GM13976 (cell line): Measurements from ENCODE around the gene EOGT.

ENCODE experiments used
- DNase-seq: peaks from one replicate; pipeline ENCODE4 v3.0.0; 2012; ENCODE audit warnings: low spot score
- in situ Hi-C: fragments of 300-500 bp; cut with MboI; formaldehyde crosslinking; loops from one replicate; pipeline ENCODE4 v1.12.0; 2022; ENCODE audit warnings: low sequenced_read_pairs, mixed read lengths, inconsistent platforms; ENCODE audit not compliant: unreplicated experiment
- TF ChIP-seq, protein P1 (sequence below): IDR thresholded peaks from 2 replicates; pipeline ENCODE4 v1.5.1; 2012; ENCODE audit warnings: borderline replicate concordance, mild to moderate bottlenecking; ENCODE audit not compliant: insufficient read depth; ENCODE audit errors: extremely low read depth, missing control alignments, control extremely low read depth

The EOGT gene

DNA sequence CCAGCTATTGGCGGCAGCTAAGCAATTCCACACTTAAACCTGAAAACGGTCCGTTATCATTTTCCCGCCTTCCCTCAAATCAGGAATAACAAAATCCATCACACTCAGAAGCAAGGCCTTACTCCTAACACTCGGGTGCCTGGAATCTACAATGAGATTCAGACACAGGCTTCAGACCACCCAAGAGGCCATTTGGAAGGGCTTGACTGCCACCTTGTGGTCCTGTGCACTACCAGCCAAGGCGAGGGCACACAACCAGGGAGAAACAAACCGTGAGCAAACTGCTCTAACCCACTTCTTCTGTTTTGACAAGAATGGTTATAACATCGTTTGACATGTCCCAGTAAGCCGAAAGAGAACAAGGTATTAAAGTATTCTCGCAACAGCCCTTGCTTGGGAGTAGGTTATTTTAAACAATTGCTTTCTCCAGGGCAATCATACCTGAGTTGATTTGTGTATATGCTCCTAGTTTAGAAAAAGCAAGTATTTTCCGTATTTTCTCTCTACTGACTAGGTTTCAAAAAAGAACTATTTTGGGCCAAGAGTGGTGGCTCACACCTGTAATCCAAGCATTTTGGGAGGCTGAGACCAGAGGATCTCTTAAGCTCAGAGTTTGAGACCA, 41.0 kb downstream of the EOGT start:
- in situ Hi-C loops = no loop called here
- peak; percentile 13 for DNase-seq
- TF ChIP-seq, protein P1, sequence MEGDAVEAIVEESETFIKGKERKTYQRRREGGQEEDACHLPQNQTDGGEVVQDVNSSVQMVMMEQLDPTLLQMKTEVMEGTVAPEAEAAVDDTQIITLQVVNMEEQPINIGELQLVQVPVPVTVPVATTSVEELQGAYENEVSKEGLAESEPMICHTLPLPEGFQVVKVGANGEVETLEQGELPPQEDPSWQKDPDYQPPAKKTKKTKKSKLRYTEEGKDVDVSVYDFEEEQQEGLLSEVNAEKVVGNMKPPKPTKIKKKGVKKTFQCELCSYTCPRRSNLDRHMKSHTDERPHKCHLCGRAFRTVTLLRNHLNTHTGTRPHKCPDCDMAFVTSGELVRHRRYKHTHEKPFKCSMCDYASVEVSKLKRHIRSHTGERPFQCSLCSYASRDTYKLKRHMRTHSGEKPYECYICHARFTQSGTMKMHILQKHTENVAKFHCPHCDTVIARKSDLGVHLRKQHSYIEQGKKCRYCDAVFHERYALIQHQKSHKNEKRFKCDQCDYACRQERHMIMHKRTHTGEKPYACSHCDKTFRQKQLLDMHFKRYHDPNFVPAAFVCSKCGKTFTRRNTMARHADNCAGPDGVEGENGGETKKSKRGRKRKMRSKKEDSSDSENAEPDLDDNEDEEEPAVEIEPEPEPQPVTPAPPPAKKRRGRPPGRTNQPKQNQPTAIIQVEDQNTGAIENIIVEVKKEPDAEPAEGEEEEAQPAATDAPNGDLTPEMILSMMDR = peak; percentile 39

DNA sequence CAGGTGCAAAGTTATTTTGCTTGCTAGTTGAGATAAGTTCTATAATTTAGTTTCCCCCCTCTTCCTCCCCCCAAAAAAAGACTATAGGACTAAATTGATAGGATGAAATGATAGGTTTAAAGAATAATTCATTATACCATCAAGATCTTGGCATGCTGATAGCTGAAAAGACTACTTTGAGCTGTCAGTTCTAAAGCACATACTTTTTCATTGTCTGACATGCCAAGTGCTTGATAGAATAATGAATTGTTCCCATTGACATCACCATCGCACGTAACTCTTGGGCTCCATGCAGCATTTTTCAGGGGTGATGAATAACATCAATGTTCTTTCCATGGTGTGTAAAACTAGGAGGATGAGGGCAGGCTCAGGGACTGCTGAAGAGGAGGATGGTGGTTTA, 48.8 kb downstream of the EOGT start:
- TF ChIP-seq, protein P1 = no peak
- no peak for DNase-seq
- in situ Hi-C loops = no loop called here

DNA sequence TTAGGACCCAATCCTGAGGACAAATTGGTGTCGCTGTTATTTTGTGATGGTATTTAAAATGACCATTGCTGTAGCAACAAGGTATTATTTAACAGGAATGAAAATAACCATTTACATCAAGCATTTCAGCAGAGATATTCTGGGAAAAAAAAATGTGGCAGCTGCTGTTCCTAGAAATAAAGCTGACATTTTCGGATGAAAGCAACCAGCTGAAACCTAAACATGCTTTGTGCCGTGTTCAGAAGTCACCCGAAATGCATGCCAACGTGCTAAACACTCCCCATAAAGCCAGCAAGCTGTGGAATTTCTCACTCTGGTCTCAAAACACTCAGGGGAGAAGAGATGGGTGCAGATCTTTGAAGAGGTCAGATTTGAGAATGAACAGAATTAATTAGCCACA, 49.6 kb downstream of the EOGT start:
- in situ Hi-C loops = no loop called here
- DNase-seq = no peak
- TF ChIP-seq, protein P1 = no peak

DNA sequence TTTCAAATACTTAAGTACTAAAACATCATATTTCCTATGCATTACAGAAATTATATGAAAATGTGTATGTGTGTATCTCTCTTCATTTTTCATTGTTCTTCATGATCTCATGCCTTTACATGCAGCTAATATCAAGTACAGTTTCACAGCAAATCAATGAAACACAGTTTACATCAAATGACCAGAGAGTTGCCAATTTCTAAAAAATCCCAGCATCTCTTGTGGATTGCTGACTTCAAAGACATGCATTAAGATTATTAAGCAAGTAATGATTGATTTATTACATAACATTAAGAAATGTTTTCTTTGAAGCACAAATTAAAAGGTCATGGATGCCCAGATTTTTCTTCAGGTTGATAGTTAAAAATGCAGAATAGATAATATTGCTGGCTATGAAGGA, 50.1 kb downstream of the EOGT start:
- in situ Hi-C loops = no loop called here
- no peak for DNase-seq
- TF ChIP-seq, protein P1 = no peak

DNA sequence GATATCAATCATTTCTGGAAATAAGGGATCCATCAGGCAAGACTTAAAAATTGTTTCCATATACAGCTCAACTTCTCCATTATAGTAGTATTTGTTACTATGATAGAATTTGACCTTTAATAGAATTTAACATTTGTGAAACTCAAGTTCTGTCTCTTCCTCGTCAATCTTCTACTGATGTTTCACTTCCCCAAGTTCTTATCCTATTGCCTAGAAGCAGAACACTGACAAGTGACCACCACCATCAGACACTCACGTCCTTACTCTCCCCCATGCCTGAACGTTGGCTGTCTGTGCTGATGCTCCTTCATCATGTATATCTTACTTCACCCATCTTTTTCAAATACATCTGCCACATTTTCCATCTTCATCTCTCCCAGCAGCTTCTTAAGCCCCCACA, 54.6 kb downstream of the EOGT start:
- no peak for DNase-seq
- TF ChIP-seq, protein P1 = no peak
- in situ Hi-C loops = no loop called here

DNA sequence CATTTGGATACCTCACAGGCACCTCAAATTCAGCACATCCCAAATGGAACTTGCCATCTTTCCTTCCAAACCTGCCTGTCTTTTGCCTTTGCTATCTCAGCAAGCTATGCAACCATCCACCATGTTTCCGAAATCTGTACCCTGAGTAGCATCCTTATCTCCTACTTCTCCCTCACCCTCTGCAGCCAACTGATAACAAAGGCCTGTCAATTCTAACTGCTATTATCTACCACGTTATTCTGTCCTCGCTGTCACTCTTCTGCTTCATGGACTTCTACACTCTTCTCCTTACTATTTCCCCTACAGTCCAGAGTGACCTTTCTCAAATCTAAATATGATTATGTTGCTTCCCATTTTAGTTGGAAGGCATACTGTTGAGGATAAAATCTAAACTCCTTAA, 55.6 kb downstream of the EOGT start:
- DNase-seq = no peak
- TF ChIP-seq, protein P1 = no peak
- in situ Hi-C loops = no loop called here

DNA sequence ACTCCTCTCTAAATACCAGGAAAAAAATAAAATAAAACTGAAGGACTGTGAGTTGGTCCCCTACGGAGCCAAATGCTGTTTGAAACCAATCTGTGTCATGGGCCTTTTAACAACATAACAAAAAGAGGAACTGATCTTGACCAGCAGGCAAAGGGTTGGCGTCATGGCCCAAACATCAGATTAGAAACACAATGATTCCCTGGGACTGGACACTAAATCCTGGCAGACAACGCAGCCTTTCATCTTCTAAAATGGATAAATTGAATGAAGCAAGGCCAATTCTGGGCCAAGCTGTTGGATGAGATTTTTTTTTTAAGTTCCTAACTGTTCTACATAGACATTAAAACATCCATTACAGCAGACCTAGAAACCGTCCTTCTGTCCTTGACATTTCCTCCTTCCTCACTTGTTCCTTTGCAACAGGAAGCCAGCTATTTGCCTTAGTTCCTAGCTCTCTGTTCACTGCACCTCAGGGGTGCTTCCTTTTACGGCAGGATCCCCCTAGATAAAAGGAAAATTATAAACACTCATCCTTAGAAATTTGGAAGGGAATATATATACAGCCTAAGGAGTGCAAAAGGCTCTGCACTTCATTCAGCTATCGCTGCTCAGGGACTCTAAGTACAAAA, 59.6 kb downstream of the EOGT start:
- no peak for DNase-seq
- in situ Hi-C loops = no loop called here
- TF ChIP-seq, protein P1 = no peak
